ENCODE measurements around the gene AQP2. TPM values are rescaled to one million over a fixed set of nuclear protein-coding genes. Genes with fewer than 3 reads are reported as not detected.

The AQP2 gene
- total RNA-seq, 4 donors from 2014 or later, result not detected

DNA sequence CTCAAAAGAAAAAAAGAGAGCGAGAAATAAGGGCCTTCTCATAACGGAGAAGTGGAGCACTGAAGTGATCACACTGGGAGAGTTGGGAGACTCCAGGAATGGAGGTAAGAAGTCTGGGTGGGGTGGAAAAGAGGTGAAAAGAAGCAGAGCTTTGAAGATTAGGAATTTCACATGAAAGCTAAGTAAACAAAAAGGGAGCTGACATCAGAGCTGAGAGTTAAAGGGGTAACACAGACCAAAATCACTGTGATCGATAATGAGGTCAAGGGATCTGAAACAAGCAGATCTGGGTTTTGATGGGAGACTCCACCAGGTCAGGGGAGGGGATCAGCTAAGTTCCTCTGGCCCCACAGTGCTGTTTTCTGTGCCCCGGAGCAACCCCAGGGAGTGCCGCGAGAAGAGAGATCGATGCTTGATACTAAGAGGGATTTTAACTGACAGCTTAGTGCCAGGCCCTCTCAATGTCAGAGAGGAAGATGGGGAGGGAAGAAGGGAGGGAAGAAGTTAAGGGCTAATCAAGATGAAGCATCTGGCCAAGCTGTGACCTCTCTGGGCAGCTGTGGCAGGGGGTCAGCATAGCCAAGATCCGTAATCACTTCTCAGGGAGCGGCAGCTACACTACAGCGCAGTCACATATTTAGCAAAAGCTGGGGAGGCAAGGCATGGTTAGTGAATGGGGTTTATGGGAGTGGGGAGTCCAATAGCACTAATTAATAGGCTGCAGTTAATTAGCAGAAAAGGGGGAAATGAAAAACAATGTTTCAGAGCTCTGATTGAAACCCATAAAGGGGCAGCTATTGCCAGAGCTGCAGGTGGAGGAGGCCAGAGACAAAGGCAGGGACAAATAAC is 30.2 kb downstream of the AQP2 start:
- Histone ChIP-seq H3K4me3 (no peak overlapping the region), H3K4me1 (peaks cover 0 to 21% (median 9%) of the 10 kb centered on the region in 4 donors), H3K27me3 (no peaks in the 10 kb centered on the region), H3K36me3 (no peaks in the 10 kb centered on the region), H3K27ac (no peak overlapping the region), H3K9me3 (no peaks in the 10 kb centered on the region)
- TF ChIP-seq POLR2AphosphoS5 (IDR thresholded peaks at IDR 0.05), result no peak
- in situ Hi-C loops (cut with MboI; ENCODE audit: low pct_ligation_motif_present in 1 of 4, low pct_unique_long_range_greater_than_20kb in 1 of 4, low sequenced_read_pairs in 3 of 4), result no loop called here
- no peak for DNase-seq
- 94% methylated on average over 3 to 10 of the region's 10 CpGs for WGBS, 2 donors (ENCODE audit: low coverage in 1 of 2)
- intact Hi-C loops (cut with DNase I; ENCODE audit: low total_unique reads), result no loop called here

- Histone ChIP-seq H3K36me3 (no peaks in the 10 kb centered on the region), H3K9me3 (no peaks in the 10 kb centered on the region), H3K4me3 (no peak overlapping the region), H3K27me3 (no peaks in the 10 kb centered on the region), H3K4me1 (peaks cover 0 to 27% (median 9%) of the 10 kb centered on the region in 4 donors), H3K27ac (peak overlapping the region in 2 of 4 donors; percentile 26 to 58)
- intact Hi-C loops (cut with DNase I; ENCODE audit: low total_unique reads) (no loop called here), in situ Hi-C loops (cut with MboI; ENCODE audit: low pct_ligation_motif_present in 1 of 4, low pct_unique_long_range_greater_than_20kb in 1 of 4, low sequenced_read_pairs in 3 of 4) (no loop called here)
- TF ChIP-seq POLR2AphosphoS5 (IDR thresholded peaks at IDR 0.05) (no peak), EP300 (IDR thresholded peaks at IDR 0.05; ENCODE audit: low read depth) (no peak)
- TF ChIP-seq, protein P1, sequence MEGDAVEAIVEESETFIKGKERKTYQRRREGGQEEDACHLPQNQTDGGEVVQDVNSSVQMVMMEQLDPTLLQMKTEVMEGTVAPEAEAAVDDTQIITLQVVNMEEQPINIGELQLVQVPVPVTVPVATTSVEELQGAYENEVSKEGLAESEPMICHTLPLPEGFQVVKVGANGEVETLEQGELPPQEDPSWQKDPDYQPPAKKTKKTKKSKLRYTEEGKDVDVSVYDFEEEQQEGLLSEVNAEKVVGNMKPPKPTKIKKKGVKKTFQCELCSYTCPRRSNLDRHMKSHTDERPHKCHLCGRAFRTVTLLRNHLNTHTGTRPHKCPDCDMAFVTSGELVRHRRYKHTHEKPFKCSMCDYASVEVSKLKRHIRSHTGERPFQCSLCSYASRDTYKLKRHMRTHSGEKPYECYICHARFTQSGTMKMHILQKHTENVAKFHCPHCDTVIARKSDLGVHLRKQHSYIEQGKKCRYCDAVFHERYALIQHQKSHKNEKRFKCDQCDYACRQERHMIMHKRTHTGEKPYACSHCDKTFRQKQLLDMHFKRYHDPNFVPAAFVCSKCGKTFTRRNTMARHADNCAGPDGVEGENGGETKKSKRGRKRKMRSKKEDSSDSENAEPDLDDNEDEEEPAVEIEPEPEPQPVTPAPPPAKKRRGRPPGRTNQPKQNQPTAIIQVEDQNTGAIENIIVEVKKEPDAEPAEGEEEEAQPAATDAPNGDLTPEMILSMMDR (IDR thresholded peaks at IDR 0.05), result no peak
- WGBS, 2 donors (ENCODE audit: low coverage in 1 of 2), result 80 to 84% methylated on average over 1 to 7 of the region's 7 CpGs
- no peak for DNase-seq
Observed at GRCh38 chr12:49982246-49983087, 31.9 kb downstream of the AQP2 start.

DNA sequence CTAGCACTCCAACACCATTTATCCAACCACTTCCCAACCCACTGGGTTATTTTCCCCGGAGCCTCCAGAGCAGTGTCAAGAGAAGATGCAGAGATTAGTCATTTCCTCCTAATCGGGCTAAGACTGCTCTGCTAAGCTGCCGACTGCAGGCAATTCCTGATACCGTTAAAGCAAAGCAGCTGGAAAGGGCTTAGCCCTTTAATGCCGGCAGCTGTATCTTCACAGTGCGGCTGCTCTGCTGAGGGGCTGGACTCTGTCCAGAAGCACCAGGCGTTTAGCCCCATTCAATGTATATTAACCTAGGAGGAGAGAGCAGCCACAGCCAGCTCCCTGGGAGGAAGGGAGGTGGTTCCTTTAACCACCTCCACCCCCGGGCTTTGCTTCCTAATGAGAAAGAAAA is 33.4 kb downstream of the AQP2 start:
- WGBS, 2 donors (ENCODE audit: low coverage in 1 of 2), result 0 to 19% methylated on average over 1 to 8 of the region's 8 CpGs
- Histone ChIP-seq H3K4me1 (peaks cover 0 to 33% (median 9%) of the 10 kb centered on the region in 4 donors), H3K36me3 (no peaks in the 10 kb centered on the region), H3K27ac (peak overlapping the region; percentile 6 to 29 (median 18)), H3K4me3 (no peak overlapping the region), H3K27me3 (no peaks in the 10 kb centered on the region), H3K9me3 (no peaks in the 10 kb centered on the region)
- DNase-seq, result no peak
- TF ChIP-seq POLR2A (IDR thresholded peaks at IDR 0.05), result no peak
- TF ChIP-seq, protein P1 (IDR thresholded peaks at IDR 0.05), result no peak
- TF ChIP-seq EP300 (IDR thresholded peaks at IDR 0.05; ENCODE audit: low read depth), result no peak
- no peak for TF ChIP-seq POLR2AphosphoS5 (IDR thresholded peaks at IDR 0.05)
- intact Hi-C loops (cut with DNase I; ENCODE audit: low total_unique reads), result no loop called here
- in situ Hi-C loops (cut with MboI; ENCODE audit: low pct_ligation_motif_present in 1 of 4, low pct_unique_long_range_greater_than_20kb in 1 of 4, low sequenced_read_pairs in 3 of 4), result no loop called here

DNA sequence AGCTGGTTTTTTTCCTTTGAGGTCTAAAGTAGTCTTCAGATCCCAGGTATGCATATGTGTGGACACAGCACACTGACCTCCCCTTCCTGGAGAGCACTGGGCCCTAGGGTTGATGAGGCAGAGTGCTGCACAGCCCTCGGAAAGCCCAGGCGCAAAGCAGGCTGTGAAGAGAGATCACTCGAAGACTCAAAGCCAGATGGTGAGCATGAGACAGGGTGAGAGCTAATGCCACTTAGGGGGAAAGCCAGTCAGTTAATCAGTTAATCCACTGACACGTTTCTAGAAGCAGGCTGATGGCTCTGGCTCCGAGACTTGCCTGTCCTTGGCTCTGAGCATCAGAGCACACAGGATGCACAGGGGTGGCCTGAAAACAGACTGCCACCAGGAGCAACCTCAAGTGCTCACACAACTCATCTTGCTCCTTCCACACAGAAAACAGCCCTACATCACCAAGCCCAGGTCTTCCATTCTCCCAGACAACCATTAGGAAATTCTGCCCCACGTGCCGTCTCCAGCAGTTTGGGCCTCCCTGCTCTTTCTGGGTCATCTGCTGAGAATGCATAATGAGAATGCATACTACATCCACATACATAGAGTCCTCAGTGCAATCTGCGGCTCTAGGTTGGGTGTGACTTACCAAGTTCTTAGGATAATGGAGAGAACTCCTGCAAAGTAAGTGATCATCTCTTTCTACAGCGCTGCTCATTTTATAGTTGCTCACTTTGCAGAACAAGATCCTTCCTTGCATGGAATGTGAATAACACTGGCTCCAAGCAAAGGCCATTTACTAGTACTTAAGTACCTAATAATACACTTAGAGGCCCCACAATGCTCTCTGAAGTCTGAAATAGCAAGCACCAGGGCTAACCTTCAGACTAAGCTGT is 34.2 kb downstream of the AQP2 start:
- Histone ChIP-seq H3K4me1 (peaks cover 0 to 33% (median 9%) of the 10 kb centered on the region in 4 donors), H3K36me3 (no peaks in the 10 kb centered on the region), H3K4me3 (no peak overlapping the region), H3K27me3 (no peaks in the 10 kb centered on the region), H3K9me3 (no peaks in the 10 kb centered on the region), H3K27ac (peak overlapping the region in 3 of 4 donors; percentile 6 to 27 (median 9))
- intact Hi-C loops (cut with DNase I; ENCODE audit: low total_unique reads) (no loop called here), in situ Hi-C loops (cut with MboI; ENCODE audit: low pct_ligation_motif_present in 1 of 4, low pct_unique_long_range_greater_than_20kb in 1 of 4, low sequenced_read_pairs in 3 of 4) (no loop called here)
- TF ChIP-seq POLR2AphosphoS5 (IDR thresholded peaks at IDR 0.05) (no peak), EP300 (IDR thresholded peaks at IDR 0.05; ENCODE audit: low read depth) (no peak)
- TF ChIP-seq, protein P1 (IDR thresholded peaks at IDR 0.05), result no peak
- no peak for DNase-seq
- 82% methylated on average over 9 of the region's 9 CpGs; no CpG with 5 or more reads in 1 of the 2 donors for WGBS, 2 donors (ENCODE audit: low coverage in 1 of 2)
